Hepatocyte (in vitro differentiated cells): Measurements from ENCODE around the gene ADGRL3.

ENCODE experiments used
- CTCF ChIP-seq: fragments of 200-600 bp; sonication (generic); IDR thresholded peaks from 2 replicates; pipeline ENCODE4 v1.5.1; 2016; ENCODE audit warnings: antibody characterized with exemption, mild to moderate bottlenecking; ENCODE audit not compliant: poor library complexity
- EZH2phosphoT487 ChIP-seq: fragments of 200-600 bp; sonication (generic); IDR thresholded peaks from one replicate; pipeline ENCODE4 v1.6.1; 2018; ENCODE audit warnings: antibody characterized with exemption, mild to moderate bottlenecking, low read depth, moderate library complexity; ENCODE audit not compliant: unreplicated experiment, severe bottlenecking

DNA sequence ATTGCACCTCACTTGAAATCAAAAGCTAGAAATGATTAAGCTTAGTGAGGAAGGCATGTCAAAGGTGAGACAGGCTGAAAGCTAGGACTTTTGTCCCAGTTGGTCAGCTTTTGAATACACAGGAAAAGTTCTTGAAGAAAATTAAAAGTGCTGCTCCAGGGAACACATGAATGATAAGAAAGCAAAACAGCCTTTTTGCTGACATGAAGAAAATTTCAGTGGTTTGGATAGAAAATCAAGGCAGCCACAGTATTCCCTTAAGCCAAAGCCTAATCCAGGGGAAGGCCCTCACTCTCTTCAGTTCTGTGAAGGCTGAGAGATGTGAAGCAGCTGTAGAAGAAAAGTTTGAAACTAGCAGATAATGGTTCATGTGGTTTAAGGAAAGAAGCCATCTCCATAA lies 150.8 kb downstream of the ADGRL3 start:
- TF ChIP-seq CTCF (no peak), EZH2phosphoT487 (no peak)
